Measurements from ENCODE around the gene REXO4. TPM values are rescaled to one million over a fixed set of nuclear protein-coding genes. Genes with fewer than 3 reads are reported as not detected.

REXO4 gene
- total and polyA plus RNA-seq, 10 of the 15 experiments (the other 5 are each of a cell fraction or from before 2014, with no cell fraction given) = 2.7 to 43.9 (median 30.5) TPM

- Histone ChIP-seq H2AFZ (ENCODE audit: control insufficient read depth, low read depth, low read length) (no peak overlapping the region), H4K20me1 (ENCODE audit: control insufficient read depth, insufficient read depth) (no peaks in the 10 kb centered on the region), H3K4me2 (ENCODE audit: control insufficient read depth, insufficient read depth) (no peak overlapping the region), H3K4me3 (no peak overlapping the region), H3K79me2 (ENCODE audit: control insufficient read depth, insufficient read depth, low read length) (no peaks in the 10 kb centered on the region), H3K27me3 (replicated peaks in 1 of 2; ENCODE audit: control insufficient read depth in 2 of 2, insufficient read depth in 2 of 2, low read length in 1 of 2) (no peaks in the 10 kb centered on the region; a peak in 2 of 4 replicates), H3K36me3 (ENCODE audit: control insufficient read depth in 2 of 2, insufficient read depth in 2 of 2, low read length in 1 of 2) (no peaks in the 10 kb centered on the region), H3K9me3 (replicated peaks; ENCODE audit: control insufficient read depth, insufficient read depth, low read length) (no peaks in the 10 kb centered on the region), H3K4me1 (ENCODE audit: control insufficient read depth, insufficient read depth, low read length) (peaks cover 9% of the 10 kb centered on the region), H3K9ac (ENCODE audit: control insufficient read depth, insufficient read depth, low read length) (no peak overlapping the region), H3K27ac (ENCODE audit: control insufficient read depth, insufficient read depth) (no peak overlapping the region)
- no peak for ATAC-seq
- in situ Hi-C loops (cut with MboI) = no loop called here
- SMC1A ChIA-PET (ENCODE audit: uncharacterized antibody, unreplicated experiment) = no interaction called here
- RAD21 ChIA-PET (ENCODE audit: unreplicated experiment) = interaction anchor here (1.3 kb wide), 1 partner anchor 42 kb away, joined by 3 read pairs; no protein-coding TSS in a partner anchor
- no TSS peak for BruUV-seq (replicated peaks)
- POLR2A ChIA-PET = no interaction called here
- 40% methylated on average over 13 of the region's 13 CpGs for WGBS (ENCODE audit: insufficient coverage, insufficient replicate concordance, low lambda C conversion rate, missing lambda C conversion rate)
- FAIRE-seq = no peak
- TF ChIP-seq YBX1 (IDR thresholded peaks at IDR 0.05) (no peak), E2F8 (IDR thresholded peaks at IDR 0.05; ENCODE audit: low read depth, partially characterized antibody) (no peak), GATAD2B (conservative IDR thresholded peaks at IDR 0.05; ENCODE audit: low read depth) (no peak), SIX5 (IDR thresholded peaks at IDR 0.05; ENCODE audit: low read depth, low read length, severe bottlenecking) (no peak), STAT1 (conservative IDR thresholded peaks at IDR 0.05) (no peak), ZNF384 (IDR thresholded peaks at IDR 0.05; ENCODE audit: borderline replicate concordance, low read depth, low read length) (no peak), STAT3 (IDR thresholded peaks at IDR 0.05; ENCODE audit: low read depth, low read length) (no peak), MTA2 (IDR thresholded peaks at IDR 0.05; ENCODE audit: low read depth) (no peak), NR2C1 (IDR thresholded peaks at IDR 0.05) (no peak), ESRRA (IDR thresholded peaks at IDR 0.05; ENCODE audit: low read length) (no peak), EED (IDR thresholded peaks at IDR 0.05; ENCODE audit: low read depth) (no peak), TARDBP (IDR thresholded peaks at IDR 0.05; ENCODE audit: borderline replicate concordance) (no peak), CTCF (IDR thresholded peaks at IDR 0.05 in 2 of 3, conservative IDR thresholded peaks at IDR 0.05 in 1 of 3; ENCODE audit: control insufficient read depth in 2 of 3, extremely low read depth in 1 of 3, insufficient read depth in 1 of 3, low read depth in 3 of 3, low read length in 3 of 3) (no peak), MLLT1 (IDR thresholded peaks at IDR 0.05) (no peak), PAX5 (IDR thresholded peaks at IDR 0.05; ENCODE audit: borderline replicate concordance, low read depth, low read length) (no peak), CREM (IDR thresholded peaks at IDR 0.05; ENCODE audit: low read depth) (no peak)
- CTCF ChIA-PET = interaction anchor here (1.8 kb wide), 1 partner anchor 29 kb away, joined by 7 read pairs; no protein-coding TSS in a partner anchor
- DNase-seq (ENCODE audit: low read depth, low spot score) = no peak
- intact Hi-C loops (cut with micrococcal nuclease; ENCODE audit: unreplicated experiment) = no loop called here
Observed at GRCh38 chr9:133457233-133457632, 39.4 kb upstream of the REXO4 start.

Data from GM12878 (cell line).